PC-9 (cell line): Measurements from ENCODE around the gene CRPPA.

ENCODE experiments used
- CTCF ChIP-seq: fragments of 200-600 bp; sonication (generic); conservative IDR thresholded peaks from 2 replicates; pipeline ENCODE4 v1.6.1; 2017; ENCODE audit warnings: mixed run types, antibody characterized with exemption, mild to moderate bottlenecking, moderate library complexity
- EZH2 ChIP-seq: fragments of 200-600 bp; sonication (generic); IDR thresholded peaks from 2 replicates; pipeline ENCODE4 v1.8.0; 2017; ENCODE audit warnings: antibody characterized with exemption, low read depth

DNA sequence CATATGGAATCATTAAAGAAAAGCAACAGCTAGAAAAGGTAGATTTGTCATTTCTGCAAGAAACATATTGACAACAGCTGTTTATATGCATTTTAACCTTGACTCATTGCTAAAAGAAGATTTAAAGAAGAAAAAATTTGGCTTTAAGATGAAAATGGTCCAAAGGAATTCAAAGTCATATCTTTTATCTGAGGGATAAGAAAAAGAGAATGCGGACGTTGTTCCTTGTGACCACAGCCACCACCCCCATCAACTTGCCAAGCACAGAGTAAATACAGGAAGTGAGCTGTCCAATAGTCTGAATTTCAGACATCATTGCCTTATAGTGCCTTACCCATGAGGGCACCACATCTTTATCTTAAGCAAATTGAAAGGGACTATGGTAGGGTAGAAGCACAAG is 7.3 kb upstream of the CRPPA start:
- TF ChIP-seq CTCF = no peak
- no peak for TF ChIP-seq EZH2
